Astrocyte (in vitro differentiated cells and primary cell): Measurements from ENCODE around the gene VPS13D. TPM values are rescaled to one million over a fixed set of nuclear protein-coding genes. Genes with fewer than 3 reads are reported as not detected.

Experiments
- DNase-seq: peaks from one replicate; pipeline ENCODE4 v3.0.0-alpha.2; 2010; ENCODE audit warnings: low read depth
- FAIRE-seq: peaks from 2 replicates; lab custom pipeline; 2011; peaks lifted over from hg19 to GRCh38; lab: Jason Lieb, UNC
- H2AFZ ChIP-seq: 2 replicates; pipeline ENCODE4 v1.6.0; 2012; ENCODE audit warnings: low read depth, low read length, inconsistent platforms
- H3K27ac ChIP-seq: 2 replicates; pipeline ENCODE4 v1.5.1; 2011; ENCODE audit warnings: low read depth, low read length, inconsistent platforms
- H3K27me3 ChIP-seq: 2 replicates; pipeline ENCODE4 v1.6.0; 2011; ENCODE audit warnings: low read length, inconsistent platforms; ENCODE audit not compliant: insufficient read depth
- H3K36me3 ChIP-seq: 2 replicates; pipeline ENCODE4 v1.5.1; 2011; ENCODE audit warnings: low read length, inconsistent platforms; ENCODE audit not compliant: insufficient read depth
- H3K4me1 ChIP-seq: 2 replicates; pipeline ENCODE4 v1.5.1; 2011; ENCODE audit warnings: low read length, inconsistent platforms; ENCODE audit not compliant: insufficient read depth
- H3K4me2 ChIP-seq: 2 replicates; pipeline ENCODE4 v1.6.0; 2012; ENCODE audit warnings: low read length, inconsistent platforms
- H3K4me3 ChIP-seq: 2 replicates; pipeline ENCODE4 v1.5.1; 2011; ENCODE audit warnings: low read depth, mild to moderate bottlenecking, low read length, inconsistent platforms; ENCODE audit not compliant: insufficient read depth
- H3K79me2 ChIP-seq: 2 replicates; pipeline ENCODE4 v1.6.0; 2012; ENCODE audit warnings: mild to moderate bottlenecking, low read length, inconsistent platforms; ENCODE audit not compliant: insufficient read depth
- H3K9ac ChIP-seq: 2 replicates; pipeline ENCODE4 v1.6.0; 2012; ENCODE audit warnings: mild to moderate bottlenecking, low read length, inconsistent platforms
- H3K9me3 ChIP-seq: 2 replicates; pipeline ENCODE4 v1.5.1; 2012; ENCODE audit warnings: low read depth, mild to moderate bottlenecking, low read length, inconsistent platforms; ENCODE audit not compliant: insufficient read depth
- H4K20me1 ChIP-seq: 2 replicates; pipeline ENCODE4 v1.6.0; 2012; ENCODE audit warnings: low read length, inconsistent platforms; ENCODE audit not compliant: insufficient read depth
- H3K27ac Mint-ChIP-seq: one replicate; pipeline ENCODE4 v1.8.0; 2021; ENCODE audit warnings: mild to moderate bottlenecking, mixed read lengths; ENCODE audit not compliant: unreplicated experiment
- H3K27me3 Mint-ChIP-seq: one replicate; pipeline ENCODE4 v1.8.0; 2021; ENCODE audit warnings: low read depth, mixed read lengths; ENCODE audit not compliant: unreplicated experiment
- H3K36me3 Mint-ChIP-seq: one replicate; pipeline ENCODE4 v1.8.0; 2021; ENCODE audit warnings: low read depth, mixed read lengths; ENCODE audit not compliant: unreplicated experiment
- H3K4me1 Mint-ChIP-seq: one replicate; pipeline ENCODE4 v1.8.0; 2021; ENCODE audit warnings: low read depth, mixed read lengths; ENCODE audit not compliant: unreplicated experiment
- H3K4me3 Mint-ChIP-seq: one replicate; pipeline ENCODE4 v1.8.0; 2021; ENCODE audit warnings: mild to moderate bottlenecking, moderate library complexity, mixed read lengths; ENCODE audit not compliant: unreplicated experiment
- H3K9me3 Mint-ChIP-seq: one replicate; pipeline ENCODE4 v1.8.0; 2021; ENCODE audit warnings: mild to moderate bottlenecking, mixed read lengths; ENCODE audit not compliant: unreplicated experiment
- EZH2 ChIP-seq: IDR thresholded peaks from 2 replicates; pipeline ENCODE4 v1.6.1; 2012; ENCODE audit warnings: mild to moderate bottlenecking, low read length, inconsistent platforms; ENCODE audit not compliant: insufficient read depth
- total RNA-seq: library from RNA; stranded (reverse); gene quantifications from 2 replicates; pipeline ENCODE4 v1.2.1, GENCODE V29; 2021
- TF ChIP-seq, protein P1 (sequence below): IDR thresholded peaks from 2 replicates; pipeline ENCODE4 v1.5.1; 2011; ENCODE audit warnings: low read depth, mild to moderate bottlenecking, inconsistent platforms, low read length, moderate library complexity; ENCODE audit not compliant: insufficient read depth

VPS13D gene
- total RNA-seq, 1 donor from 2014 or later = 25.9 TPM

DNA sequence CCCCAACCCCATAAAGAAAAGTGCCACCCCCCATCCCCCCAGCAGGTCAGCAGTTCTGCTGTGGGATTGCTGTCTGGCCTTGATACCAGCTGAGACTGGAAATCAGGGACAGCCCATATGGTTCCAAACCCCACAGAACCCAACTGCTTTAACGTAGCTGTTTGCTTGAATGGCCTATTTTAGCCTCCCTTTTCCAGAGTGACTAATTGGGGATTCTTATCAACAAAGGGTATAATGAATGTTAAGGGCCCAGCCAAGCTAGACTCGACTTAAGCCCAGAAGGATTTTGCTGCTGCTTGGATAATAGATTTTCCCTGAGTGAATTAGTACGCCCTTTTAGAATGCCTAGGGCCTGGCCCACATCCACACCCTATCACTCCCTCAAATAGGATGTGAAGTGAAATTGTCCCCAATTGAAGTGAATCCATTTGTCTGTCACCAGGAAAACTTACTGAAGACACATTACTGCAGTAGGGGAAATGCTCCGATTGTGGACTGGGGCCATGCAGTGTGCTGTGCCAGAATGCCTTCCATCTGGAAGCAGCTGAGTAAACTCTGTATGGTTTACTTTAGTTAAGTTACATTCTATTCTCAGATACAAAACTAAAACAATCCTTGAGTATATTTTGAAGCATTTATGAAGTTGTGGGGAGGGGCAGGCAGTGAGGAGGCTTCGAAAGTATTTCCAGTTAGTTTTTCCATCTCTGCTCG is 231.2 kb downstream of the VPS13D start:
- Histone ChIP-seq H3K4me1 (peaks cover 51% of the 10 kb centered on the region), H3K9me3 (no peaks in the 10 kb centered on the region), H3K27me3 (no peaks in the 10 kb centered on the region), H3K36me3 (no peaks in the 10 kb centered on the region), H3K4me2 (peak overlapping the region; percentile 42), H4K20me1 (no peaks in the 10 kb centered on the region), H3K79me2 (no peaks in the 10 kb centered on the region), H2AFZ (no peak overlapping the region), H3K4me3 (no peak overlapping the region), H3K27ac (peak overlapping the region; percentile 32), H3K9ac (peak overlapping the region; percentile 12)
- Mint-ChIP-seq H3K36me3 (peaks cover 14% of the 10 kb centered on the region), H3K27me3 (no peaks in the 10 kb centered on the region), H3K27ac (no peak overlapping the region), H3K9me3 (no peaks in the 10 kb centered on the region), H3K4me1 (peaks cover 30% of the 10 kb centered on the region), H3K4me3 (no peak overlapping the region)
- no peak for TF ChIP-seq EZH2
- TF ChIP-seq, protein P1, sequence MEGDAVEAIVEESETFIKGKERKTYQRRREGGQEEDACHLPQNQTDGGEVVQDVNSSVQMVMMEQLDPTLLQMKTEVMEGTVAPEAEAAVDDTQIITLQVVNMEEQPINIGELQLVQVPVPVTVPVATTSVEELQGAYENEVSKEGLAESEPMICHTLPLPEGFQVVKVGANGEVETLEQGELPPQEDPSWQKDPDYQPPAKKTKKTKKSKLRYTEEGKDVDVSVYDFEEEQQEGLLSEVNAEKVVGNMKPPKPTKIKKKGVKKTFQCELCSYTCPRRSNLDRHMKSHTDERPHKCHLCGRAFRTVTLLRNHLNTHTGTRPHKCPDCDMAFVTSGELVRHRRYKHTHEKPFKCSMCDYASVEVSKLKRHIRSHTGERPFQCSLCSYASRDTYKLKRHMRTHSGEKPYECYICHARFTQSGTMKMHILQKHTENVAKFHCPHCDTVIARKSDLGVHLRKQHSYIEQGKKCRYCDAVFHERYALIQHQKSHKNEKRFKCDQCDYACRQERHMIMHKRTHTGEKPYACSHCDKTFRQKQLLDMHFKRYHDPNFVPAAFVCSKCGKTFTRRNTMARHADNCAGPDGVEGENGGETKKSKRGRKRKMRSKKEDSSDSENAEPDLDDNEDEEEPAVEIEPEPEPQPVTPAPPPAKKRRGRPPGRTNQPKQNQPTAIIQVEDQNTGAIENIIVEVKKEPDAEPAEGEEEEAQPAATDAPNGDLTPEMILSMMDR = no peak
- FAIRE-seq (no peak), DNase-seq (peak; percentile 86)

DNA sequence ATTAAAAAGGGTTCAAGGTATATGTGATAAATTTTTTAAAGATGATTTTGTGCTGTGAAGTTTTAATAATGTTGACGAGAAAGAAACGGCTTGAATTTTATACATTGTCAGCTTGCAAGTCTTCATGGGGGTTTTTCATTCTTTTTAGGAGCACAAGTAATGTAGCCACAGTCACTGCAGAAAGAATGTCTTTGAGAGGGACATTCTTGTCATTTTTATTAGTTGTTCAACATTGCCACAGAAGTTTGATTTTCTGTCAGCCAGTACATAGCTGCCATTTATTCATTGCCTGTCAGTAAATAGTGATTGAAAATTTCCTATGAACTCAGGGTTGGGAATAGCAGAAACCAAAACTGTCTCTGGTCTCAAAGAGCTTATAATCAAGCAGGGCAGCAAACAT is 231.9 kb downstream of the VPS13D start:
- H3K4me3 ChIP-seq = no peak overlapping the region
- H3K4me2 ChIP-seq = no peak overlapping the region
- TF ChIP-seq, protein P1 = no peak
- TF ChIP-seq EZH2 = no peak
- no peaks in the 10 kb centered on the region for H3K9me3 Mint-ChIP-seq
- H3K4me3 Mint-ChIP-seq = no peak overlapping the region
- no peak overlapping the region for H3K9ac ChIP-seq
- FAIRE-seq (no peak), DNase-seq (no peak)
- no peaks in the 10 kb centered on the region for H3K27me3 Mint-ChIP-seq
- no peak overlapping the region for H3K27ac Mint-ChIP-seq
- no peaks in the 10 kb centered on the region for H3K9me3 ChIP-seq
- no peaks in the 10 kb centered on the region for H3K27me3 ChIP-seq
- no peak overlapping the region for H2AFZ ChIP-seq
- peaks cover 28% of the 10 kb centered on the region for H3K4me1 Mint-ChIP-seq
- H3K36me3 Mint-ChIP-seq = peaks cover 12% of the 10 kb centered on the region
- H3K36me3 ChIP-seq = no peaks in the 10 kb centered on the region
- H3K79me2 ChIP-seq = no peaks in the 10 kb centered on the region
- no peaks in the 10 kb centered on the region for H4K20me1 ChIP-seq
- peak overlapping the region; percentile 32 for H3K27ac ChIP-seq
- peaks cover 48% of the 10 kb centered on the region for H3K4me1 ChIP-seq

DNA sequence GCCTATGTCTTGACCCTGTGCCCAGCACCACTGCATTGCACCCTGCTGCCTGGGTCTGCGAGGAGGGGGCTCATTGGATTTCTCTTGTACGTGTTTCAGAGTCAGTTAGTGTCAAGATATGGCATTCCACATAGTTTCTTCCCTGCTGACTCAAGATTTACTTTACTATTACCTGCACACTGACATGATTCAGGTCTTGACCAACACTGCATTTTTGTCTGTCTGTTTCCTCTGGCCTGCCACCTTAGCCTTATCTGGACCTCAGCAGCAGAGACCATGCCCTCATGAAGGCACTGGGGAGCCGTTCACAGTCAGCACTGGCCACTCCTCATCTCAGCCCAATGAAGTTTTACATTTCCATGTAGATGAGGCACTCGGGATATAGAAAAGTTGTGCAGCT is 232.8 kb downstream of the VPS13D start:
- no peaks in the 10 kb centered on the region for H4K20me1 ChIP-seq
- H2AFZ ChIP-seq = no peak overlapping the region
- no peaks in the 10 kb centered on the region for H3K27me3 ChIP-seq
- H3K79me2 ChIP-seq = no peaks in the 10 kb centered on the region
- no peak for DNase-seq
- H3K9ac ChIP-seq = no peak overlapping the region
- H3K36me3 ChIP-seq = no peaks in the 10 kb centered on the region
- no peaks in the 10 kb centered on the region for H3K27me3 Mint-ChIP-seq
- H3K27ac ChIP-seq = no peak overlapping the region
- H3K9me3 ChIP-seq = no peaks in the 10 kb centered on the region
- H3K9me3 Mint-ChIP-seq = no peaks in the 10 kb centered on the region
- no peak overlapping the region for H3K27ac Mint-ChIP-seq
- peaks cover 42% of the 10 kb centered on the region for H3K4me1 ChIP-seq
- H3K36me3 Mint-ChIP-seq = peaks cover 11% of the 10 kb centered on the region
- no peak overlapping the region for H3K4me3 ChIP-seq
- no peak overlapping the region for H3K4me2 ChIP-seq
- no peak for FAIRE-seq
- no peak overlapping the region for H3K4me3 Mint-ChIP-seq
- TF ChIP-seq, protein P1 = no peak
- TF ChIP-seq EZH2 = no peak
- H3K4me1 Mint-ChIP-seq = peaks cover 21% of the 10 kb centered on the region
